Loucy (cell line): ENCODE measurements around the gene GAK.

ENCODE experiments used
- CTCF ChIP-seq: fragments of 200-600 bp; sonication (generic); conservative IDR thresholded peaks from 2 replicates; pipeline ENCODE4 v1.5.1; 2014; ENCODE audit warnings: mild to moderate bottlenecking, antibody characterized with exemption, low read length
- EZH2phosphoT487 ChIP-seq: fragments of 200-600 bp; IDR thresholded peaks from 2 replicates; pipeline ENCODE4 v1.6.1; 2018; ENCODE audit warnings: antibody characterized with exemption, mild to moderate bottlenecking, moderate library complexity, borderline replicate concordance

DNA sequence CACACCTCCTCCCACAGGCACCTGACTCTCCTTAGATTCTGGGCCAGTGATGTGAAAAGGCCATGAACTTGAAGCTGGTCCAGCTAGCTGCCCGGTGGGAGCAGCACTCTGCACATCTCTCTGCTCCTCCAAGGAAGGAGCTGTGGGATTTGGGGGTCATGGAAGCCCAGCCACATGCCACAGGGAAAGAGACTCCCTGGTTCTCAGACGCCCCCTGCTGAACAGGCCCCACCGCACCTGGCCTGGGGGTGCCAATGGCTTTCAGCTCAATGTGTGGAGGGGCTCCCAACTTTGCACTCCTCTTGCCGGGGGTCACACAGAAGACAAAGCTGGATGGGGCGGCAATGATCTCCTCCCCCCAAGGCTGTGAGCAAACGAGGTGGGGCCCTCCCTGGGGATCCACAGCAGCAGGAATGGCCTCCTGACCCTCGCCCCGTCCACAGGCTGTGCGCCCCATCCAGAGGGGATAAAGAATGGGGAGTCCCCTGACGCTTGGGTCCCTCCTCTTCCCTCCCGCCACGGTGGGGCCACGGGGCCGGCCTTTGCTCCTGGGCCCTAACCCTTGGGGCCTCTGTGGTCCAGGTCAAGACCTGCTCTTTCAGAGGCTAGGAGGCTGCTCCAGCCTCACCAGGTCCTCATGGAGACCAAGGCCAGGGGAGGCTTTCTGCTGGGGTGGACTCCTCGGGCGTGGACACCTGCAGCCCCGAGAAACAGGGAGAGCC, 51.3 kb downstream of the GAK start:
- TF ChIP-seq CTCF (no peak), EZH2phosphoT487 (no peak)
